IMR-90 (cell line): ENCODE measurements around the gene RMND1. TPM values are rescaled to one million over a fixed set of nuclear protein-coding genes. Genes with fewer than 3 reads are reported as not detected.
A peak's percentile ranks its signal among the peaks of the same experiment; 100 is the strongest.

Source experiments
- ATAC-seq: fragments of 200-7000 bp; cut with Tn5 transposase; 2 replicates; pipeline ENCODE4 v1.9.1; 2020; ENCODE audit warnings: low read depth, mild to moderate bottlenecking, moderate library complexity
- BruUV-seq: library from RNA; stranded (reverse); fragments of 400-500 nt; replicated peaks from 2 replicates; lab custom pipeline; 2021; lab: Mats Ljungman, UMichigan
- CTCF ChIA-PET: fragments of 300-600 bp; formaldehyde crosslinking; extraction: SDS; loops from one replicate; lab custom pipeline; 2021; ENCODE audit warnings: antibody characterized with exemption; lab: Yijun Ruan, JAX
- POLR2A ChIA-PET: fragments of 300-600 bp; sonication (Branson Sonifier 250); formaldehyde crosslinking; loops from one replicate; lab custom pipeline; 2022; ENCODE audit warnings: antibody characterized with exemption; ENCODE audit not compliant: unreplicated experiment; lab: Charles Lee
- DNase-seq: peaks from one replicate; pipeline ENCODE4 v3.0.0; 2013
- H2AFZ ChIP-seq: replicated peaks from 2 replicates; pipeline ENCODE3; 2013; ENCODE audit warnings: low read length, mild to moderate bottlenecking; ENCODE audit not compliant: poor library complexity
- H2AK5ac ChIP-seq: 2 replicates; pipeline ENCODE4 v1.6.1; 2013; ENCODE audit warnings: low read depth, low read length, inconsistent platforms
- H2AK9ac ChIP-seq: replicated peaks from 2 replicates; pipeline ENCODE3; 2013; ENCODE audit warnings: mild to moderate bottlenecking, low read depth, low read length, moderate library complexity; ENCODE audit not compliant: poor library complexity
- H2BK120ac ChIP-seq: 2 replicates; pipeline ENCODE4 v1.6.1; 2013; ENCODE audit warnings: low read depth, low read length, inconsistent platforms
- H2BK15ac ChIP-seq: 3 replicates; pipeline ENCODE4 v1.6.1; 2013; ENCODE audit warnings: low read depth, low read length, inconsistent platforms
- H2BK20ac ChIP-seq: 2 replicates; pipeline ENCODE4 v1.6.1; 2013; ENCODE audit warnings: low read depth, mild to moderate bottlenecking, inconsistent platforms, low read length, moderate library complexity
- H2BK5ac ChIP-seq: 2 replicates; pipeline ENCODE4 v1.6.1; 2013; ENCODE audit warnings: mild to moderate bottlenecking, low read depth, low read length, inconsistent platforms; ENCODE audit not compliant: poor library complexity, severe bottlenecking
- H3K14ac ChIP-seq: replicated peaks from 2 replicates; pipeline ENCODE4 v1.6.1; 2013; ENCODE audit warnings: low read depth, low read length, inconsistent platforms
- H3K18ac ChIP-seq: 2 replicates; pipeline ENCODE4 v1.6.1; 2013; ENCODE audit warnings: low read depth, low read length, control low read depth
- H3K23ac ChIP-seq: 2 replicates; pipeline ENCODE4 v1.6.1; 2013; ENCODE audit warnings: low read depth, low read length, inconsistent platforms
- H3K27ac ChIP-seq: 2 replicates; pipeline ENCODE4 v1.5.1; 2013; ENCODE audit warnings: mild to moderate bottlenecking, control low read depth, low read length; ENCODE audit not compliant: insufficient read depth
- H3K27me3 ChIP-seq: 2 replicates; pipeline ENCODE4 v1.6.1; 2013; ENCODE audit warnings: low read length; ENCODE audit not compliant: control insufficient read depth, insufficient read depth
- H3K36me3 ChIP-seq: 2 replicates; pipeline ENCODE4 v1.6.1; 2013; ENCODE audit warnings: low read length, mixed read lengths; ENCODE audit not compliant: control insufficient read depth, insufficient read depth
- H3K4ac ChIP-seq: 2 replicates; pipeline ENCODE4 v1.6.1; 2013; ENCODE audit warnings: low read depth, low read length, inconsistent platforms
- H3K4me1 ChIP-seq: 2 replicates; pipeline ENCODE4 v1.6.1; 2013; ENCODE audit warnings: low read length, mixed read lengths; ENCODE audit not compliant: control insufficient read depth, insufficient read depth
- H3K4me2 ChIP-seq: 2 replicates; pipeline ENCODE4 v1.6.1; 2013; ENCODE audit warnings: low read depth, mild to moderate bottlenecking, control low read depth, low read length, moderate library complexity
- H3K4me3 ChIP-seq: 2 replicates; pipeline ENCODE4 v1.5.1; 2013; ENCODE audit warnings: low read depth, mild to moderate bottlenecking, control low read depth, low read length, moderate library complexity; ENCODE audit not compliant: insufficient read depth
- H3K56ac ChIP-seq: 2 replicates; pipeline ENCODE4 v1.6.1; 2013; ENCODE audit warnings: low read length, inconsistent platforms; ENCODE audit not compliant: insufficient read depth; ENCODE audit errors: extremely low read depth
- H3K79me1 ChIP-seq, 2 experiments: 2 replicates each; pipeline ENCODE4 v1.6.1; 2013; ENCODE audit warnings: low read length in 2 of 2, inconsistent platforms in 1 of 2, low read depth in 1 of 2
- H3K9ac ChIP-seq: 2 replicates; pipeline ENCODE4 v1.6.1; 2013; ENCODE audit warnings: low read depth, low read length, control low read depth
- H3K9me1 ChIP-seq: 2 replicates; pipeline ENCODE4 v1.6.1; 2013; ENCODE audit warnings: low read length, inconsistent platforms; ENCODE audit not compliant: insufficient read depth
- H3K9me3 ChIP-seq: 2 replicates; pipeline ENCODE4 v1.6.1; 2013; ENCODE audit warnings: low read length; ENCODE audit not compliant: control insufficient read depth, insufficient read depth
- H4K20me1 ChIP-seq: 2 replicates; pipeline ENCODE4 v1.6.1; 2013; ENCODE audit warnings: low read length, inconsistent platforms; ENCODE audit not compliant: insufficient read depth
- H4K5ac ChIP-seq: 2 replicates; pipeline ENCODE4 v1.6.1; 2013; ENCODE audit warnings: mild to moderate bottlenecking, low read depth, low read length, control low read depth
- H4K8ac ChIP-seq, 2 experiments: 2 replicates each; pipeline ENCODE4 v1.6.1; 2013; ENCODE audit warnings: low read depth in 2 of 2, low read length in 2 of 2, control low read depth in 1 of 2, inconsistent platforms in 1 of 2
- H4K91ac ChIP-seq: 2 replicates; pipeline ENCODE4 v1.6.1; 2013; ENCODE audit warnings: low read depth, low read length, inconsistent platforms; ENCODE audit not compliant: insufficient read depth
- BHLHE40 ChIP-seq: fragments of 150-350 bp; IDR thresholded peaks from 2 replicates; pipeline ENCODE4 v1.6.1; 2016; ENCODE audit warnings: mild to moderate bottlenecking, low read depth, low read length
- CEBPB ChIP-seq: IDR thresholded peaks from 2 replicates; pipeline ENCODE4 v1.6.1; 2012; ENCODE audit warnings: low read depth, low read length, improper control_type of control experiment
- CHD1 ChIP-seq: IDR thresholded peaks from 2 replicates; pipeline ENCODE4 v1.6.1; 2012; ENCODE audit warnings: low read depth, low read length, improper control_type of control experiment
- CTCF ChIP-seq: conservative IDR thresholded peaks from 2 replicates; pipeline ENCODE4 v1.5.1; 2012; ENCODE audit warnings: mild to moderate bottlenecking, low read depth, low read length, improper control_type of control experiment
- ELK1 ChIP-seq: fragments of 150-350 bp; IDR thresholded peaks from 2 replicates; pipeline ENCODE4 v1.6.1; 2016; ENCODE audit warnings: low read depth, mild to moderate bottlenecking, low read length, moderate library complexity, borderline replicate concordance
- FOS ChIP-seq: fragments of 150-350 bp; IDR thresholded peaks from 2 replicates; pipeline ENCODE4 v1.6.1; 2016; ENCODE audit warnings: low read depth, low read length
- MAFK ChIP-seq: IDR thresholded peaks from 2 replicates; pipeline ENCODE4 v1.6.1; 2012; ENCODE audit warnings: low read depth, low read length, improper control_type of control experiment
- MAZ ChIP-seq: IDR thresholded peaks from 2 replicates; pipeline ENCODE4 v1.6.1; 2012; ENCODE audit warnings: low read depth, mild to moderate bottlenecking, low read length, improper control_type of control experiment, moderate library complexity, borderline replicate concordance
- MXI1 ChIP-seq: IDR thresholded peaks from 2 replicates; pipeline ENCODE4 v1.6.1; 2012; ENCODE audit warnings: low read depth, mild to moderate bottlenecking, low read length, moderate library complexity, borderline replicate concordance
- NFE2L2 ChIP-seq: fragments of 150-350 bp; IDR thresholded peaks from 2 replicates; pipeline ENCODE4 v1.6.1; 2016; ENCODE audit warnings: low read depth, mild to moderate bottlenecking, low read length
- POLR2A ChIP-seq: IDR thresholded peaks from 2 replicates; pipeline ENCODE4 v1.6.1; 2012; ENCODE audit warnings: mild to moderate bottlenecking, low read depth, low read length
- RAD21 ChIP-seq: IDR thresholded peaks from 2 replicates; pipeline ENCODE4 v1.6.1; 2012; ENCODE audit warnings: low read length, improper control_type of control experiment
- RCOR1 ChIP-seq: IDR thresholded peaks from 2 replicates; pipeline ENCODE4 v1.6.1; 2012; ENCODE audit warnings: mild to moderate bottlenecking, low read length, improper control_type of control experiment; ENCODE audit not compliant: insufficient replicate concordance
- RFX5 ChIP-seq: IDR thresholded peaks from 2 replicates; pipeline ENCODE4 v1.8.0; 2012; ENCODE audit warnings: low read depth, mild to moderate bottlenecking, low read length, moderate library complexity
- SMC3 ChIP-seq: fragments of 150-350 bp; IDR thresholded peaks from 2 replicates; pipeline ENCODE4 v1.6.1; 2016; ENCODE audit warnings: low read depth, mild to moderate bottlenecking, antibody characterized with exemption, low read length, moderate library complexity
- USF2 ChIP-seq: fragments of 150-350 bp; IDR thresholded peaks from 2 replicates; pipeline ENCODE4 v1.6.1; 2017; ENCODE audit warnings: mild to moderate bottlenecking, antibody characterized with exemption, low read length, low read depth
- WGBS, 2 experiments: methylation state at CpG; one replicate each; pipeline versions ENCODE4 v1.1.5 to v1.1.7; 2013; ENCODE audit warnings: missing lambda C conversion rate in 2 of 2; ENCODE audit not compliant: insufficient read length in 1 of 2; ENCODE audit errors: extremely low coverage in 2 of 2; 5-methylcytosine and 5-hydroxymethylcytosine counted together
- dilution Hi-C: fragments of 300-500 bp; cut with HindIII; formaldehyde crosslinking; loops from one replicate; pipeline ENCODE4 v1.14.3; 2018; ENCODE audit warnings: low sequenced_read_pairs; ENCODE audit not compliant: unreplicated experiment
- in situ Hi-C: fragments of 300-500 bp; cut with MboI; formaldehyde crosslinking; loops from 3 replicates; pipeline ENCODE4 v1.14.3; 2019; ENCODE audit warnings: low sequenced_read_pairs, inconsistent platforms, mixed read lengths
- intact Hi-C: fragments of 100-400 bp; cut with micrococcal nuclease; formaldehyde crosslinking; loops from 2 replicates; pipeline ENCODE4 v1.10.0; 2022
- polyA plus RNA-seq, 3 experiments: library from polyadenylated mRNA; depleted of rRNA; stranded (reverse); fragments of >200 nt; gene quantifications; 2 replicates each; pipeline ENCODE4 v1.2.3, GENCODE V29; 2012; ENCODE audit warnings: low replicate concordance in 1 of 3
- total RNA-seq: library from RNA; depleted of rRNA; stranded (reverse); fragments of >200 nt; gene quantifications from 2 replicates; pipeline ENCODE4 v1.2.3, GENCODE V29; 2012

RMND1 gene
- total and polyA plus RNA-seq, 2 of the 4 experiments (the other 2 are of a cell fraction) = 13.1 to 24.6 TPM

GRCh38 chr6:151440930-151441329, 11.0 kb downstream of the RMND1 start:
- in situ Hi-C loops (loop anchor here (25.0 kb wide), 1 partner anchor 696 kb away; no protein-coding TSS in a partner anchor), intact Hi-C loops (loop anchor here (1.0 to 10.0 kb wide), 4 partner anchors 35 to 826 kb away; no protein-coding TSS in a partner anchor), dilution Hi-C loops (no loop called here)
- Histone ChIP-seq H2AFZ (no peak overlapping the region), H4K91ac (no peak overlapping the region), H4K5ac (no peak overlapping the region), H3K4me1 (peaks cover 4% of the 10 kb centered on the region), H3K27me3 (no peaks in the 10 kb centered on the region), H3K18ac (no peak overlapping the region), H3K9me1 (peaks cover 6% of the 10 kb centered on the region), H3K27ac (no peak overlapping the region), H4K8ac (no peak overlapping the region), H2AK5ac (no peak overlapping the region), H4K20me1 (peaks cover 11% of the 10 kb centered on the region; the same call in 1 of the 2 replicates), H3K9me3 (no peaks in the 10 kb centered on the region), H2AK9ac (no peak overlapping the region), H3K56ac (no peak overlapping the region), H2BK120ac (no peak overlapping the region), H3K4ac (no peak overlapping the region), H3K9ac (no peak overlapping the region), H2BK15ac (no peak overlapping the region), H3K79me1 (peaks cover 19 to 45% of the 10 kb centered on the region in 2 experiments), H3K14ac (no peak overlapping the region), H3K4me2 (no peak overlapping the region), H3K23ac (no peak overlapping the region), H2BK5ac (no peak overlapping the region), H2BK20ac (no peak overlapping the region), H3K4me3 (no peak overlapping the region), H3K36me3 (peaks cover 2% of the 10 kb centered on the region)
- WGBS, 2 experiments = no CpG with 5 or more reads among the region's 2 CpGs
- no TSS peak for BruUV-seq
- peak; percentile 50 for DNase-seq
- ATAC-seq = no peak
- ChIA-PET CTCF (interaction anchor here (0.7 to 1.2 kb wide), 3 partner anchors 36 to 53 kb away, joined by 3 read pairs; partner anchors contain the start of gene CCDC170), POLR2A (no interaction called here)
- TF ChIP-seq SMC3 (peak; percentile 53), RCOR1 (no peak), BHLHE40 (no peak), CEBPB (no peak), RFX5 (no peak), MAZ (no peak), CHD1 (no peak), MXI1 (no peak), NFE2L2 (no peak), ELK1 (no peak), USF2 (no peak), CTCF (peak; percentile 63), MAFK (no peak), RAD21 (peak; percentile 63), POLR2A (no peak), FOS (no peak)
